ENCODE data around the gene MED31.

MED31 gene

GRCh38 chr17:6681176-6681575 lies 29.8 kb upstream of the MED31 start:
- CTCF ChIA-PET: interaction anchor here (2.0 kb wide), 1 partner anchor 15 kb away, joined by 4 read pairs; no protein-coding TSS in a partner anchor
- POLR2A ChIA-PET: no interaction called here
- TF ChIP-seq CTCF (IDR thresholded peaks at IDR 0.05; ENCODE audit: control extremely low read depth, extremely low read depth, low read depth, missing control alignments): no peak
- no peak for DNase-seq (ENCODE audit: extremely low spot score)

GRCh38 chr17:6679241-6679640 lies 27.8 kb upstream of the MED31 start:
- TF ChIP-seq CTCF (IDR thresholded peaks at IDR 0.05; ENCODE audit: control extremely low read depth, extremely low read depth, low read depth, missing control alignments): no peak
- POLR2A ChIA-PET: no interaction called here
- CTCF ChIA-PET: interaction anchor here (0.9 to 4.6 kb wide), 2 partner anchors 13 to 325 kb away, joined by 3 to 26 read pairs; no protein-coding TSS in a partner anchor
- no peak for DNase-seq (ENCODE audit: extremely low spot score)

GRCh38 chr17:6677946-6678345 lies 26.5 kb upstream of the MED31 start:
- TF ChIP-seq CTCF (IDR thresholded peaks at IDR 0.05; ENCODE audit: control extremely low read depth, extremely low read depth, low read depth, missing control alignments): no peak
- ChIA-PET CTCF (interaction anchor here (1.2 to 4.6 kb wide), 3 partner anchors 12 to 17 kb away, joined by 3 to 26 read pairs (median 3); no protein-coding TSS in a partner anchor), POLR2A (no interaction called here)
- DNase-seq (ENCODE audit: extremely low spot score): no peak

- no peak for TF ChIP-seq CTCF (IDR thresholded peaks at IDR 0.05; ENCODE audit: control extremely low read depth, extremely low read depth, low read depth, missing control alignments)
- POLR2A ChIA-PET: no interaction called here
- DNase-seq (ENCODE audit: extremely low spot score): no peak
- CTCF ChIA-PET: interaction anchor here (1.1 to 4.6 kb wide), 4 partner anchors 11 to 166 kb away, joined by 3 to 26 read pairs (median 3); no protein-coding TSS in a partner anchor
Observed at GRCh38 chr17:6677158-6677831, 25.9 kb upstream of the MED31 start.

- DNase-seq (ENCODE audit: extremely low spot score): no peak
- ChIA-PET CTCF (interaction anchor here (1.1 to 4.6 kb wide), 4 partner anchors 10 to 166 kb away, joined by 3 to 26 read pairs (median 3); no protein-coding TSS in a partner anchor), POLR2A (no interaction called here)
- no peak for TF ChIP-seq CTCF (IDR thresholded peaks at IDR 0.05; ENCODE audit: control extremely low read depth, extremely low read depth, low read depth, missing control alignments)
Observed at GRCh38 chr17:6676802-6677157, 25.4 kb upstream of the MED31 start.

GRCh38 chr17:6675201-6675825 lies 23.9 kb upstream of the MED31 start:
- no peak for DNase-seq (ENCODE audit: extremely low spot score)
- ChIA-PET CTCF (interaction anchor here (4.6 kb wide), 1 partner anchor 9 kb away, joined by 26 read pairs; no protein-coding TSS in a partner anchor), POLR2A (no interaction called here)
- TF ChIP-seq CTCF (IDR thresholded peaks at IDR 0.05; ENCODE audit: control extremely low read depth, extremely low read depth, low read depth, missing control alignments): no peak

Measured in GM10248 (cell line).